ENCODE results near the gene CXCL8. TPM values are rescaled to one million over a fixed set of nuclear protein-coding genes. Genes with fewer than 3 reads are reported as not detected.

CXCL8 gene
- total and polyA plus RNA-seq, 9 of the 15 experiments (the other 6 are each of a cell fraction or from before 2014, with no cell fraction given): 1.6 to 7.7 (median 3.3) TPM

GRCh38 chr4:73732759-73733431 lies 7.5 kb upstream of the CXCL8 start (continued):
- no peak for TF ChIP-seq BRF2 (IDR thresholded peaks at IDR 0.05; ENCODE audit: borderline replicate concordance, insufficient read depth, insufficient read length)
- TF ChIP-seq MBD1 (CRISPR knock-in tag; IDR thresholded peaks at IDR 0.05): no peak
- no peak for TF ChIP-seq AFF1 (IDR thresholded peaks at IDR 0.05; ENCODE audit: low read depth in 1 of 2, partially characterized antibody in 2 of 2)
